Measurements from ENCODE around the gene ANAPC15.

DNA sequence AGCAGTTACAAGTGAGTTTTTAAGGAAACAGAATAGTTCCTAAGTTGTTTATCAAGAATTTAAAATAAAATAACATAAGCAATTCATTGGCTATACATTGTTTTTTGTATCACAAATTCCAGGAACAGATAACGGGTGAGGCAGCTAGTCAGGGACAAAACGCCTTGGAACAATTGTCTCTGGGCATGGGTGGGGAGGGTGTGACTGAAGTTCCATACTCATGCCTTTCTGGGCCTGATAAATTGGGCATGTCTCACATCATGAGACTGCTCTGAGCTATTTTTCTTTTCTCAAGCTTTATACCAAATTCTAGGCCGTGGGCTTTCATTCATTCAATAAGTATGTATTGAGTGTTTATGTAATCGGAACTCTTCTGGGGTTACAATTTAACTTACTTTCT, 44.6 kb upstream of the ANAPC15 start:
- TF ChIP-seq, protein P1, sequence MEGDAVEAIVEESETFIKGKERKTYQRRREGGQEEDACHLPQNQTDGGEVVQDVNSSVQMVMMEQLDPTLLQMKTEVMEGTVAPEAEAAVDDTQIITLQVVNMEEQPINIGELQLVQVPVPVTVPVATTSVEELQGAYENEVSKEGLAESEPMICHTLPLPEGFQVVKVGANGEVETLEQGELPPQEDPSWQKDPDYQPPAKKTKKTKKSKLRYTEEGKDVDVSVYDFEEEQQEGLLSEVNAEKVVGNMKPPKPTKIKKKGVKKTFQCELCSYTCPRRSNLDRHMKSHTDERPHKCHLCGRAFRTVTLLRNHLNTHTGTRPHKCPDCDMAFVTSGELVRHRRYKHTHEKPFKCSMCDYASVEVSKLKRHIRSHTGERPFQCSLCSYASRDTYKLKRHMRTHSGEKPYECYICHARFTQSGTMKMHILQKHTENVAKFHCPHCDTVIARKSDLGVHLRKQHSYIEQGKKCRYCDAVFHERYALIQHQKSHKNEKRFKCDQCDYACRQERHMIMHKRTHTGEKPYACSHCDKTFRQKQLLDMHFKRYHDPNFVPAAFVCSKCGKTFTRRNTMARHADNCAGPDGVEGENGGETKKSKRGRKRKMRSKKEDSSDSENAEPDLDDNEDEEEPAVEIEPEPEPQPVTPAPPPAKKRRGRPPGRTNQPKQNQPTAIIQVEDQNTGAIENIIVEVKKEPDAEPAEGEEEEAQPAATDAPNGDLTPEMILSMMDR (conservative IDR thresholded peaks at IDR 0.05) = no peak
- TF ChIP-seq ZFX (IDR thresholded peaks at IDR 0.05) = no peak

Measured in C4-2B (cell line).